Suprapubic skin (tissue), 4 donors: ENCODE results near the gene RNF223.

Experiments
- CTCF ChIP-seq, 2 donors: fragments of 200-600 bp in 1 of 2; fragments of 450-650 bp in 1 of 2; sonication (generic) in 1 of 2; IDR thresholded peaks; one replicate each; pipeline ENCODE4 v1.5.1; 2016 to 2019; ENCODE audit warnings: antibody characterized with exemption in 2 of 2, mild to moderate bottlenecking in 1 of 2, moderate library complexity in 1 of 2
- EP300 ChIP-seq: sonication (generic); formaldehyde crosslinking; IDR thresholded peaks from one replicate; pipeline ENCODE4 v1.6.1; 2017; ENCODE audit warnings: antibody characterized with exemption
- POLR2A ChIP-seq, 2 donors: fragments of 450-650 bp; IDR thresholded peaks; one replicate each; pipeline ENCODE4 v1.6.1; 2017; ENCODE audit warnings: antibody characterized with exemption in 2 of 2, mild to moderate bottlenecking in 2 of 2, moderate library complexity in 2 of 2
- POLR2AphosphoS5 ChIP-seq, 3 donors: sonication (generic); formaldehyde crosslinking; IDR thresholded peaks; one replicate each; pipeline ENCODE4 v1.6.1; 2017; ENCODE audit warnings: antibody characterized with exemption in 3 of 3

- TF ChIP-seq POLR2A (IDR thresholded peaks at IDR 0.05) (no peak), CTCF (IDR thresholded peaks at IDR 0.05) (no peak), POLR2AphosphoS5 (IDR thresholded peaks at IDR 0.05) (no peak), EP300 (no peak)
Observed at GRCh38 chr1:1027791-1028190, 46.3 kb downstream of the RNF223 start.
